Measurements from ENCODE around the gene DTNBP1.

GRCh38 chr6:15681946-15682345, 19.1 kb upstream of the DTNBP1 start:
- no peak for TF ChIP-seq CTCF (IDR thresholded peaks at IDR 0.05; ENCODE audit: low read depth, low read length, poor library complexity, severe bottlenecking)
- TF ChIP-seq EZH2phosphoT487 (IDR thresholded peaks at IDR 0.05; ENCODE audit: borderline replicate concordance, low read length): no peak
